Subcutaneous adipose tissue (tissue), 4 donors: ENCODE measurements around the gene LRRC26. TPM values are rescaled to one million over a fixed set of nuclear protein-coding genes. Genes with fewer than 3 reads are reported as not detected.

Experiments
- total RNA-seq, 4 donors: library from RNA; depleted of rRNA; stranded (reverse); fragments of >200 nt; gene quantifications; one replicate each; pipeline ENCODE4 v1.1.0, GENCODE V29; 2016
- TF ChIP-seq, protein P1 (sequence below): fragments of 450-650 bp; IDR thresholded peaks from one replicate; pipeline ENCODE4 v1.5.1; 2016; ENCODE audit warnings: low read depth, mild to moderate bottlenecking, control low read depth, antibody characterized with exemption, moderate library complexity

Gene LRRC26
- total RNA-seq, 4 donors from 2014 or later, result not detected

GRCh38 chr9:137168573-137168903, 1.3 kb downstream of the LRRC26 start:
- TF ChIP-seq, protein P1, sequence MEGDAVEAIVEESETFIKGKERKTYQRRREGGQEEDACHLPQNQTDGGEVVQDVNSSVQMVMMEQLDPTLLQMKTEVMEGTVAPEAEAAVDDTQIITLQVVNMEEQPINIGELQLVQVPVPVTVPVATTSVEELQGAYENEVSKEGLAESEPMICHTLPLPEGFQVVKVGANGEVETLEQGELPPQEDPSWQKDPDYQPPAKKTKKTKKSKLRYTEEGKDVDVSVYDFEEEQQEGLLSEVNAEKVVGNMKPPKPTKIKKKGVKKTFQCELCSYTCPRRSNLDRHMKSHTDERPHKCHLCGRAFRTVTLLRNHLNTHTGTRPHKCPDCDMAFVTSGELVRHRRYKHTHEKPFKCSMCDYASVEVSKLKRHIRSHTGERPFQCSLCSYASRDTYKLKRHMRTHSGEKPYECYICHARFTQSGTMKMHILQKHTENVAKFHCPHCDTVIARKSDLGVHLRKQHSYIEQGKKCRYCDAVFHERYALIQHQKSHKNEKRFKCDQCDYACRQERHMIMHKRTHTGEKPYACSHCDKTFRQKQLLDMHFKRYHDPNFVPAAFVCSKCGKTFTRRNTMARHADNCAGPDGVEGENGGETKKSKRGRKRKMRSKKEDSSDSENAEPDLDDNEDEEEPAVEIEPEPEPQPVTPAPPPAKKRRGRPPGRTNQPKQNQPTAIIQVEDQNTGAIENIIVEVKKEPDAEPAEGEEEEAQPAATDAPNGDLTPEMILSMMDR, result no peak

- TF ChIP-seq, protein P1, result no peak
Observed at GRCh38 chr9:137167747-137168572, 1.9 kb downstream of the LRRC26 start.

GRCh38 chr9:137167277-137167746, 2.5 kb downstream of the LRRC26 start:
- TF ChIP-seq, protein P1, result no peak

DNA sequence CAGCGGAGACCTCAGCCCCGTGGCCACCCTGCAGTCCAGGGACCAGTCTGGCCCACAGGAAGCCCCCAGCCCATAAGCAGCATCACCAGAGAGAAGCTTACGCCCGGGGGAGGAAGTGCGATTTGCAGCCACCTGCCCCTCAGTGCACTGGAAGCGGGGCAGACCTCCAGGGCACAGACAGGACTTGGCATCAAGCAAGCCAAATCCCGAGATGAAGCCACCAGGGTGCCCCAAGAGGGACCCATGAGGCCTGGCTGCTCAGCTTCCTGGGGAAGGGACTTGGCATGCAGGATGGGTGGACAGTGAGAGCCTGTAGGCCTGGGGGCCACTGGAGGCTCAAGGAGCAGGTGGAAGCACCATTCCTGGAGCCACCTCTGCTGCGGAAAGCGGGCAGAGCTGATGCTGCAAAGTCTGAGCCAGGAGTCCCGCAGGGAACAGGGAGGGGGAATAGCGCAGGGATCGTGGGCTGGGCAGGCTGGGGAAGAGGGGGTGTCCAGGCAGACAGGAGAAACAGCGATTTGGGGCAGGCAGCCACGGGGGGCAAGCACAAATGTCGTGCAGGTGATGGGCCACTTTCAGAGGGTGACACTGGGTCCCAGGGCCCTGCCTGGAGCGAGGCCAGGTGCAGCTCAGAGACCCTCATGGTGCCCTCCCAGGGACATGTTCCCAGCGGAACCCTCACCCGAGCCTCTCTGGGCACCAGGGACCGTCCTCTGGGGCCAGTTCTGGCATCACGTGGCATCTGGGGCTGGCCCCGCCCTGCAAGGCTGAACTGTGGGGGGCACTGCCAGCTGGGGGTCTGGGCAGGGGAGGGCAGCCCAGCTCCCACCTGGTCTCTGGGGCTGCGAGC, 3.2 kb downstream of the LRRC26 start:
- TF ChIP-seq, protein P1, result no peak

GRCh38 chr9:137165250-137165836, 4.5 kb downstream of the LRRC26 start:
- TF ChIP-seq, protein P1, result no peak

DNA sequence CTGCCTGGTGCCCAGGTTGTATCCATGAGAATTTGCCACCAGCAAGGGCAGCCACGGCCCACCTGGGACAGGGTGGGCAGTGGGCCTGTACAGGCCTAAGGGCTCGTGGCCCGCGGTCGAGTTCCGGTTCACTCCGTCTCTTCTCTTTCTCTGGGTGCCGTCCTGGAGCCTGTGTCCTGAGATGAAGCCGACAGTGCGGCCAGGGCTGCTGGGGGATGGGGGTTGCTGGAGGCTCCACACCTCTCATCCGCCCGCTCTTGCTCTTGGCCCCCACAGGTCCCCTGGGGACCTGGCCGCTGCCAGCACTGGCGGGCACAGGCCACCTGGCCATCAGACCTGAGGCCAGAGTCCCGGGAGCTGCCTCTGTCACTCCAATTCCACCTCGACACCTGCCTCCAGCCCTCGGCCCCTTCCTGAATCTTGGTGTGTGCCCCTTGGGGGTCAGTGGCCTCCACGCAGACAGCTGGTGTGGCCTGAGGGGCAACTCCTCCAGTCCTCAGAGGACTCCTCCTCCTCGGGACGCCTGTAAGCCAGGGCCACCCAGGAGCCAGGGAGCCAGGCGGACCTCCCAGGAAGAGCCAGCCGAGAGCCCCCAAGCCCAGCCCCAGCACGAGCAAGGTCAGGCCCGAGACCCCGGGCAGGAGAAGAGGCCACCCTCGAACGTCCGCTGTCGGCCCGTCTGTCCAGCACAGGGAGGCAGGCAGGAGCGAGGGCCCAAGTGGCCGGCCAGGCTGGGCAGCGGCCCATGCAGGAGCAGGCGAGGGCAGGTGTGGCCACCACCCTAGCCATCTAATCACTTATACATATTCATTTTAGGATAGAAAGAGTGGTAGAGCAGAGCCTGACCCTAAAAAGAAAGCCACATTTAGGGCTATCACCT, 5.2 kb downstream of the LRRC26 start:
- TF ChIP-seq, protein P1, result no peak
